ENCODE results near the gene CXCL11. TPM values are rescaled to one million over a fixed set of nuclear protein-coding genes. Genes with fewer than 3 reads are reported as not detected.
A peak's percentile ranks its signal among the peaks of the same experiment; 100 is the strongest.
"Not testable (repeated sequence)": the region's sequence is repeated elsewhere in the genome, so short reads cannot be mapped to it uniquely, and the experiment has no call there.

CXCL11 gene
- total RNA-seq, 1 donor from 2014 or later = not detected

GRCh38 chr4:76049860-76050416 is 14.1 kb upstream of the CXCL11 start:
- DNase-seq (ENCODE audit: missing footprints); intact Hi-C loops (cut with DNase I); ATAC-seq: not testable (repeated sequence)

DNA sequence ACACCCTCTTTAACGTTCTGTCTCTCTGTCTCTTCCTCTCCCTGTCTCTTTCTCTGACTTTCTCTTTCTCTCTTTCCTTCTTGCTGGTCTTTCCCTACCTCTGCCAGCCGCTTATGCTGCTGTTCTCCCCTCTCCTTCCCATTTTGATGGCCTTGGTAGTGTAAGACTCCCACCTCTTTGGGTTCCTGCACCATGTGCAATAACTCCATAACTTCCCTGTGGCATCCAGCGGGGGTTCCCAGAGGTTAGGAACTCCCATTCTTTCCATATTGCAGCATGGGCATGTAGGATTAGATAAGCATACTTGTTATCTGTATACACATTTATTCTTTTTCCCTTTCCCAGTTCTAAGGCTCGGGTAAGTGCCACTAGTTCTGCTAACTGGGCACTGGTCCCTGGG is 8.8 kb upstream of the CXCL11 start:
- intact Hi-C loops (cut with DNase I) = not testable (repeated sequence)

DNA sequence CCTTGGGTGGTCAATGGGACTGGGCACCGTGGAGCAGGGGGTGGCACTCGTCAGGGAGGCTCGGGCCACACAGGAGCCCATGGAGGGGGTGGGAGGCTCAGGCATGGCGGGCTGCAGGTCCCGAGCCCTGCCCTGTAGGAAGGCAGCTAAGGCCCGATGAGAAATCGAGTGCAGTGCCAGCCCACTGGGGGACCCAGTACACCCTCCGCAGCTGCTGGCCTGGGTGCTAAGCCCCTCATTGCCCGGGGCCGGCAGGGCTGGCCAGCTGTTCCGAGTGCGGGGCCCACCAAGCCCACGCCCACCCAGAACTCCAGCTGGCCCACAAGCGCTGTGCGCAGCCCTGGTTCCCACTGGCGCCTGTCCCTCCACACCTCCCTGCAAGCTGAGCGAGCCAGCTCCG is 7.4 kb upstream of the CXCL11 start:
- intact Hi-C loops (cut with DNase I); DNase-seq (ENCODE audit: missing footprints); ATAC-seq: not testable (repeated sequence)

More for the DNA sequence above, 8.8 kb upstream of the CXCL11 start:
- ATAC-seq; DNase-seq (ENCODE audit: missing footprints): not testable (repeated sequence)

DNA sequence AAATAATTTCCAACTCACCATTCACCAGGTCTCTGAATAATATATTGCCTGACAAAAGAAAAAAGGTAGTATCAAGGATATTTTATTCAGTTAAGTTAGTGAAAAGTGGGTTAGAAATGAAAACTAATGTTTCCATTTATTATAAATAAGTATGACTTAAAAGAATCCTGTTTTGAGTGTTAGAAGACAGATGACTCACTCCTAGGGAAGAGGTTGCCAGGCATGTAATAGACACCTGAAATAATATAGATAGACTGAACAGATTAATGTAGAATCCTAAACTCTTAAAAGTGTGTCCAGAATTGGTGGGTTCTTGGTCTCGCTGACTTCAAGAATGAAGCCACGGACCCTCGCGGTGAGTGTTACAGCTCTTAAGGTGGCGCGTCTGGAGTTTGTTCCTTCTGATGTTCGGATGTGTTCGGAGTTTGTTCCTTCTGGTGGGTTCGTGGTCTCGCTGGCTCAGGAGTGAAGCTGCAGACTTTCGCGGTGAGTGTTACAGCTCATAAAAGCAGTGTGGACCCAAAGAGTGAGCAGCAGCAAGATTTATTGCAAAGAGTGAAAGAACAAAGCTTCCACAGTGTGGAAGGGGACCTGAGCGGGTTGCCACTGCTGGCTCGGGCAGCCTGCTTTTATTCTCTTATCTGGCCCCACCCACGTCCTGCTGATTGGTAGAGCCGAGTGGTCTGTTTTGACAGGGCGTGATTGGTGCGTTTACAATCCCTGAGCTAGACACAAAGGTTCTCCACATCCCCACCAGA is 6.5 kb upstream of the CXCL11 start:
- DNase-seq (ENCODE audit: missing footprints); intact Hi-C loops (cut with DNase I); ATAC-seq: not testable (repeated sequence)

DNA sequence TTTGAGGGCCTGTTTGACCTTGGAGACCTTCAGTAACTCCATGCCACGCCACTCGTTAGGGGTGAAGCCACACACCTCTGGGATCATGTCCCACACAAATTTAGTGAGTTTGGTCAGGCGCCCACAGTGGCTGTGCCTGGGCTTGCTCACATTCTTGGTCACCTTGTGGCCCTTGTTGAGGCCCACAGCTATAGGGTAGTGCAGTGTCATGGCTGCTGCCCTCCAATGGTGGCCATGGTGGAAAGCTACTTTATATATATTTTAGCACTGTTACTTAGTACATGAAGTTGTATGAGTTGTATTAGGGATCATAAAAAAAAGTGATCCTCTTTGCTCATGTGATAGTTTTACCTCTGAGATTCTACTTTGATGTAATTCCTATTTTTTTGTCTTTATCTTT is 985 bp upstream of the CXCL11 start:
- no peak for DNase-seq (ENCODE audit: missing footprints)
- intact Hi-C loops (cut with DNase I) = no loop called here

GRCh38 chr4:76035141-76035540 is 729 bp downstream of the CXCL11 start:
- intact Hi-C loops (cut with DNase I) = no loop called here
- ATAC-seq = no peak
- DNase-seq (ENCODE audit: missing footprints) = no peak

More for the DNA sequence above, 985 bp upstream of the CXCL11 start:
- no peak for ATAC-seq

- DNase-seq (ENCODE audit: missing footprints) (no peak), ATAC-seq (no peak)
- intact Hi-C loops (cut with DNase I) = no loop called here
Measured at GRCh38 chr4:76029300-76029699, 6.6 kb downstream of the CXCL11 start.

GRCh38 chr4:76028350-76028765 is 7.5 kb downstream of the CXCL11 start:
- ATAC-seq (no peak), DNase-seq (ENCODE audit: missing footprints) (no peak)
- intact Hi-C loops (cut with DNase I) = no loop called here

DNA sequence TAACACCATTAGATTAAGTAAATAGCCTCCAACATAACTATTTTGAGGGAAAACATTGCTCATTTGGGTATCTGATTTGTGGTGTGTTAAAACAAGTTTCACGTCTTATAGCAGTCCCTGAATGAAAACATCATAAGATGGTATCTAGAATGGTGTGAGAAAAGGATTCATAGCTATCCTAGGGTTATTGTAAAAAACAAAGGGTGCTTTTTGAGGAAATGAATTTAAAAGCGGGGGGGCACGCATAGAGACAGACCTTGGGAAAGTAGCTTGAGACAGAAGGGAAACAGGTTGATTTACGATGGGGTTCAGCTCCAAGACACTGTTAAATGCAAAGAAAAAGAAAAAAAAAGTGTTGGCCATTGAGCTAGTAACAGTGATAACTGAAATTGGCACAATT is 11.8 kb downstream of the CXCL11 start:
- DNase-seq (ENCODE audit: missing footprints) = no peak
- no peak for ATAC-seq
- intact Hi-C loops (cut with DNase I) = no loop called here

DNA sequence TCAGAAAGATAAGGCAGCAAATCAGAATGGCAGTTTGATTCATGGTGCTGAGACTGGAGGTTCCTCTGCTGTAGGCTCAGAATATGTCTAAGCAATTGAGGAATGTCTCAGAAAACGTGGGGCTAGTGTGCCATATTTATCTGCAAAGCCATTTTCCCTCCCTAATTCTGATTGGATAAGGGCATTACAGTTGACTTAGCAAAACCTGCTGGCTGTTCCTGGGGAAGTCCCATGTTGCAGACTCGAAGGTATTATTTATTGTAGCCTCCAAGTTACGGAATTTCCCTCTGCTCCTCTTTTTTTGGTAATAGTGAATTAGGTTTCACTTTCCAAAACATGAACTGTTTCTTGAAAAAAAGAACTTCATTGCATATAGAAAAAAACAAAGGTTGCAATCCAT is 12.5 kb downstream of the CXCL11 start, which contains the start of gene CXCL10:
Gene CXCL10 (minus strand): TSS at position 109 of the 400 bp plus-strand sequence. CDS start 66 bp downstream, at position 43.
- intact Hi-C loops (cut with DNase I) = no loop called here
- DNase-seq (ENCODE audit: missing footprints) (no peak), ATAC-seq (no peak)

GRCh38 chr4:76022677-76023076 is 13.2 kb downstream of the CXCL11 start:
- intact Hi-C loops (cut with DNase I) = no loop called here
- no peak for DNase-seq (ENCODE audit: missing footprints)
- no peak for ATAC-seq

GRCh38 chr4:76022031-76022430 is 13.8 kb downstream of the CXCL11 start:
- no peak for ATAC-seq
- intact Hi-C loops (cut with DNase I) = no loop called here
- no peak for DNase-seq (ENCODE audit: missing footprints)

- no peak for ATAC-seq
- intact Hi-C loops (cut with DNase I) = no loop called here
- DNase-seq (ENCODE audit: missing footprints) = no peak
Measured at GRCh38 chr4:76017056-76017686, 18.7 kb downstream of the CXCL11 start.

DNA sequence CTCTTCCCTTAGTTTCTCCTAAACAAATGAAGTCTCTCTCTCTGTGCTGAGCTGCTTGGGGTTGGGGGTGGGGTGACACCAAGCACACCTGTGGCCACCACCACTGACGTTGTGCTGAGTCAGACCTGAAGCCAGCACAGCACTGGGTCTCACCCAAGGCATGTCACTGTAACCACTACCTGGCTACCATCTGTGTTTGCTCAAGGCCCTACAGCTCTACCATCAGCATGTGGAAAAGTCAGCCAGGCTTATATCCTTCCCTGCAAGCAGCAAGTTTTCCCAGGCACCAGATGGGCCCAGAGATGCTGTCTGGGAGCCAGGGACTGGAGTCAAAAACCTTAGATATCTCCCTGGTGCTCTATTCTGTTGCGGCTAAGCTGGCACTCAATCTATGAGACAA is 19.5 kb downstream of the CXCL11 start:
- ATAC-seq = no peak
- no peak for DNase-seq (ENCODE audit: missing footprints)
- intact Hi-C loops (cut with DNase I) = no loop called here

GRCh38 chr4:76013540-76013939 is 22.3 kb downstream of the CXCL11 start:
- intact Hi-C loops (cut with DNase I) = no loop called here
- ATAC-seq = no peak
- DNase-seq (ENCODE audit: missing footprints) = no peak

- intact Hi-C loops (cut with DNase I) = no loop called here
- DNase-seq (ENCODE audit: missing footprints) = no peak
- ATAC-seq = no peak
Measured at GRCh38 chr4:76012388-76012801, 23.5 kb downstream of the CXCL11 start.

GRCh38 chr4:76011700-76012387 is 24.0 kb downstream of the CXCL11 start:
- DNase-seq (ENCODE audit: missing footprints) (peak; percentile 52), ATAC-seq (peak; percentile 64)
- intact Hi-C loops (cut with DNase I) = no loop called here

DNA sequence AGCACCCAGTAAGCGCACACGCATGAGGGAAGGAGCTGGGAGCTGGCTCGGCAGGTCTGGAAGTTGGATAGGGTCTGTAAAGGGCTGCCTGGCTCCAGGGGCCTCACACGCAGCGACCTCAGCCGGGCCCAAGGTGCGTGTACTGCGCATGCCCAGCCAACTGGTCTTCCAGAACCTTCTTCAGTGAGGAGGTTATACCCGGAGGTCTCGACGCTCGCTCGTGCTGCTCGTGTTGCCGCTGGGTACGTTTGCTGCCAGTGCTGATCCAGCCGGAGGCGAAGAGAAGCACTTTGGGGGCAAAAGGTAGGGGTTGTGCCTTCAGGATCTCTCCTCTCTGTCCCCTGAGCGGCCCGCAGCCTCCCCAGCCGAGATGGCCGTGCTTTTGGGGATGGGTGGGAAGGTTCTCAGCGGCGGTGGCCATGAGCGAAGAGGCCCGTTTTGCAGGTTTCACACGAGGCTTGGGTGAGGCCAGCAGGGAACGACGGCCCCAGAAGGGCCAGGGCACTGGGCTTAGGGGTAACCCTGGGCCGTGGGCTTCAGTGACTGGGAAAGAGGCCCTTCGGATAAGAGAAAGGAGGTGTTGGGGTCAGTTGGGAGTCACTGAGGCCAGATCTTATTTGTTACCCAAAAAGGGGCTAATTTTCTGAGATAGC is 24.7 kb downstream of the CXCL11 start:
- peak; percentile 51 for DNase-seq (ENCODE audit: missing footprints)
- intact Hi-C loops (cut with DNase I) = no loop called here
- no peak for ATAC-seq

DNA sequence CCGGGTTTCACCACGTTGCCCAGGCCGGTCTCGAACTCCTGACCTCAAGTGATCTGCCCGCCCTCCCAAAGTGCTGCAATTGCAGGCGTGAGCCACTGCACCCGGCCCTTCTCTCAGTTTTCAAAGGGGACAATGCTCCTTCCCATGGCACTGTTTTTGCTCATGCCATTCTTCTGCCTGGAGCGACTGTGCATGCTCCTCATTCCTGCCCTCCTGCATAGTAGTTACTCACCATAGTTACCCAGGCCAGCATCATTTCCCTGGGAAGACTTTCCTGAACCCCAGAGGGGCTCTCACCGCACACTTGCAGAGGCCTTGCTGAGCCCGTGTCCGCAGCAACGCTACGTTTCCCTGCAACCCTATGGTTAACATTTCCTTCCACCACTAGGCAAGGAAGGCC is 25.3 kb downstream of the CXCL11 start:
- intact Hi-C loops (cut with DNase I) = no loop called here
- ATAC-seq (no peak), DNase-seq (ENCODE audit: missing footprints) (no peak)
